ENCODE measurements around the gene MTMR3.

MTMR3 gene

GRCh38 chr22:29977107-29977506 lies 94.1 kb downstream of the MTMR3 start:
- Histone ChIP-seq H3K27me3 (ENCODE audit: control insufficient read depth, insufficient read depth, low read length) (no peaks in the 10 kb centered on the region), H3K4me3 (ENCODE audit: low read depth, low read length) (no peak overlapping the region), H3K4me1 (ENCODE audit: control insufficient read depth, insufficient read depth, low read length) (peaks cover 6% of the 10 kb centered on the region), H3K36me3 (ENCODE audit: control insufficient read depth, insufficient read depth, low read length) (no peaks in the 10 kb centered on the region), H3K9me3 (ENCODE audit: control insufficient read depth, insufficient read depth, low read length) (no peaks in the 10 kb centered on the region), H3K9ac (ENCODE audit: low read depth, low read length) (no peak overlapping the region)

- Histone ChIP-seq H3K27me3 (ENCODE audit: control insufficient read depth, insufficient read depth, low read length) (no peaks in the 10 kb centered on the region), H3K4me1 (ENCODE audit: control insufficient read depth, insufficient read depth, low read length) (no peaks in the 10 kb centered on the region), H3K4me3 (ENCODE audit: low read depth, low read length) (no peak overlapping the region), H3K36me3 (ENCODE audit: control insufficient read depth, insufficient read depth, low read length) (no peaks in the 10 kb centered on the region), H3K9ac (ENCODE audit: low read depth, low read length) (no peak overlapping the region), H3K9me3 (ENCODE audit: control insufficient read depth, insufficient read depth, low read length) (no peaks in the 10 kb centered on the region)
Observed at GRCh38 chr22:29979777-29980321, 96.9 kb downstream of the MTMR3 start.

- Histone ChIP-seq H3K9me3 (ENCODE audit: control insufficient read depth, insufficient read depth, low read length) (no peaks in the 10 kb centered on the region), H3K9ac (ENCODE audit: low read depth, low read length) (no peak overlapping the region), H3K27me3 (ENCODE audit: control insufficient read depth, insufficient read depth, low read length) (no peaks in the 10 kb centered on the region), H3K4me1 (ENCODE audit: control insufficient read depth, insufficient read depth, low read length) (peaks cover 2% of the 10 kb centered on the region), H3K4me3 (ENCODE audit: low read depth, low read length) (no peak overlapping the region), H3K36me3 (ENCODE audit: control insufficient read depth, insufficient read depth, low read length) (no peaks in the 10 kb centered on the region)
Observed at GRCh38 chr22:29983296-29983917, 100.4 kb downstream of the MTMR3 start.

GRCh38 chr22:29985912-29986311 lies 102.9 kb downstream of the MTMR3 start:
- Histone ChIP-seq H3K36me3 (ENCODE audit: control insufficient read depth, insufficient read depth, low read length) (no peaks in the 10 kb centered on the region), H3K9ac (ENCODE audit: low read depth, low read length) (no peak overlapping the region), H3K9me3 (ENCODE audit: control insufficient read depth, insufficient read depth, low read length) (no peaks in the 10 kb centered on the region), H3K4me3 (ENCODE audit: low read depth, low read length) (no peak overlapping the region), H3K27me3 (ENCODE audit: control insufficient read depth, insufficient read depth, low read length) (no peaks in the 10 kb centered on the region), H3K4me1 (ENCODE audit: control insufficient read depth, insufficient read depth, low read length) (peaks cover 2% of the 10 kb centered on the region)

- Histone ChIP-seq H3K27me3 (ENCODE audit: control insufficient read depth, insufficient read depth, low read length) (no peaks in the 10 kb centered on the region), H3K36me3 (ENCODE audit: control insufficient read depth, insufficient read depth, low read length) (no peaks in the 10 kb centered on the region), H3K9me3 (ENCODE audit: control insufficient read depth, insufficient read depth, low read length) (no peaks in the 10 kb centered on the region), H3K9ac (ENCODE audit: low read depth, low read length) (no peak overlapping the region), H3K4me3 (ENCODE audit: low read depth, low read length) (no peak overlapping the region), H3K4me1 (ENCODE audit: control insufficient read depth, insufficient read depth, low read length) (peaks cover 2% of the 10 kb centered on the region)
Observed at GRCh38 chr22:29987137-29987536, 104.2 kb downstream of the MTMR3 start.

GRCh38 chr22:29988719-29989118 lies 105.7 kb downstream of the MTMR3 start:
- H3K9ac ChIP-seq (ENCODE audit: low read depth, low read length): no peak overlapping the region
- peaks cover 14% of the 10 kb centered on the region for H3K4me1 ChIP-seq (ENCODE audit: control insufficient read depth, insufficient read depth, low read length)
- H3K36me3 ChIP-seq (ENCODE audit: control insufficient read depth, insufficient read depth, low read length): no peaks in the 10 kb centered on the region
- no peaks in the 10 kb centered on the region for H3K9me3 ChIP-seq (ENCODE audit: control insufficient read depth, insufficient read depth, low read length)
- H3K27me3 ChIP-seq (ENCODE audit: control insufficient read depth, insufficient read depth, low read length): no peaks in the 10 kb centered on the region
- H3K4me3 ChIP-seq (ENCODE audit: low read depth, low read length): no peak overlapping the region

GRCh38 chr22:29989446-29989845 lies 106.5 kb downstream of the MTMR3 start:
- H3K4me3 ChIP-seq (ENCODE audit: low read depth, low read length): no peak overlapping the region
- no peaks in the 10 kb centered on the region for H3K36me3 ChIP-seq (ENCODE audit: control insufficient read depth, insufficient read depth, low read length)
- H3K9me3 ChIP-seq (ENCODE audit: control insufficient read depth, insufficient read depth, low read length): no peaks in the 10 kb centered on the region
- no peaks in the 10 kb centered on the region for H3K27me3 ChIP-seq (ENCODE audit: control insufficient read depth, insufficient read depth, low read length)
- H3K9ac ChIP-seq (ENCODE audit: low read depth, low read length): no peak overlapping the region
- peaks cover 17% of the 10 kb centered on the region for H3K4me1 ChIP-seq (ENCODE audit: control insufficient read depth, insufficient read depth, low read length)

GRCh38 chr22:29992341-29993275 lies 109.6 kb downstream of the MTMR3 start:
- Histone ChIP-seq H3K4me3 (ENCODE audit: low read depth, low read length) (no peak overlapping the region), H3K9ac (ENCODE audit: low read depth, low read length) (no peak overlapping the region), H3K9me3 (ENCODE audit: control insufficient read depth, insufficient read depth, low read length) (no peaks in the 10 kb centered on the region), H3K36me3 (ENCODE audit: control insufficient read depth, insufficient read depth, low read length) (no peaks in the 10 kb centered on the region), H3K4me1 (ENCODE audit: control insufficient read depth, insufficient read depth, low read length) (peaks cover 15% of the 10 kb centered on the region), H3K27me3 (ENCODE audit: control insufficient read depth, insufficient read depth, low read length) (no peaks in the 10 kb centered on the region)

GRCh38 chr22:29994027-29994715 lies 111.2 kb downstream of the MTMR3 start:
- no peaks in the 10 kb centered on the region for H3K27me3 ChIP-seq (ENCODE audit: control insufficient read depth, insufficient read depth, low read length)
- no peak overlapping the region for H3K9ac ChIP-seq (ENCODE audit: low read depth, low read length)
- no peak overlapping the region for H3K4me3 ChIP-seq (ENCODE audit: low read depth, low read length)
- H3K36me3 ChIP-seq (ENCODE audit: control insufficient read depth, insufficient read depth, low read length): no peaks in the 10 kb centered on the region
- peaks cover 15% of the 10 kb centered on the region for H3K4me1 ChIP-seq (ENCODE audit: control insufficient read depth, insufficient read depth, low read length)
- H3K9me3 ChIP-seq (ENCODE audit: control insufficient read depth, insufficient read depth, low read length): no peaks in the 10 kb centered on the region

- no peaks in the 10 kb centered on the region for H3K36me3 ChIP-seq (ENCODE audit: control insufficient read depth, insufficient read depth, low read length)
- H3K9ac ChIP-seq (ENCODE audit: low read depth, low read length): no peak overlapping the region
- no peaks in the 10 kb centered on the region for H3K27me3 ChIP-seq (ENCODE audit: control insufficient read depth, insufficient read depth, low read length)
- no peaks in the 10 kb centered on the region for H3K9me3 ChIP-seq (ENCODE audit: control insufficient read depth, insufficient read depth, low read length)
- peaks cover 15% of the 10 kb centered on the region for H3K4me1 ChIP-seq (ENCODE audit: control insufficient read depth, insufficient read depth, low read length)
- no peak overlapping the region for H3K4me3 ChIP-seq (ENCODE audit: low read depth, low read length)
Observed at GRCh38 chr22:29994943-29995342, 112.0 kb downstream of the MTMR3 start.

- Histone ChIP-seq H3K4me3 (ENCODE audit: low read depth, low read length) (no peak overlapping the region), H3K9me3 (ENCODE audit: control insufficient read depth, insufficient read depth, low read length) (no peaks in the 10 kb centered on the region), H3K9ac (ENCODE audit: low read depth, low read length) (no peak overlapping the region), H3K4me1 (ENCODE audit: control insufficient read depth, insufficient read depth, low read length) (peaks cover 15% of the 10 kb centered on the region), H3K36me3 (ENCODE audit: control insufficient read depth, insufficient read depth, low read length) (no peaks in the 10 kb centered on the region), H3K27me3 (ENCODE audit: control insufficient read depth, insufficient read depth, low read length) (no peaks in the 10 kb centered on the region)
Observed at GRCh38 chr22:29997107-29997506, 114.1 kb downstream of the MTMR3 start.

Data from iPS-15b (cell line).